ENCODE results near the gene C2orf69. TPM values are rescaled to one million over a fixed set of nuclear protein-coding genes. Genes with fewer than 3 reads are reported as not detected.
A peak's percentile ranks its signal among the peaks of the same experiment; 100 is the strongest.
"Not testable (repeated sequence)": the region's sequence is repeated elsewhere in the genome, so short reads cannot be mapped to it uniquely, and the experiment has no call there.

The C2orf69 gene
- total RNA-seq, 2 experiments from 2014 or later: 14.2 to 16.5 TPM

DNA sequence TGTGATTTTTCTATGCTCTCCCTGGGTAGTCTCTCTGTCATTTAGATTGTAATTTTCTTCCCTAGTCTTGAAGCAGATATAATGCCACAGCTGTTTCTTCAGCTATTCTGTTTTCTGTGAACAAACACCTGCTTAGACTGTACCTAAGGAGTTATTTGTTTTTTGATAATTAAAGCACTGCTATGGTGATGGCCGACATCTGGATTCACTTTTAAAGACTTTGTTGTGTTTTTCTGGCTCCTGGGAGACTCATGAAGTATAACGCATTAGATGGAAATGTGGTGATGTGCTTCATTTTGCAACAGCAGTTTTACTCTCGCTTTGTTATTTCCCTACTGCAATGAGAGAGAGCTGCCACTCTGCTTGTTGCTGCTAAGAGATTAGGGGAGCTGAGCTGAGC is 15.7 kb upstream of the C2orf69 start:
- no peak overlapping the region for H3K4me3 Mint-ChIP-seq
- POLR2A ChIA-PET: no interaction called here
- peaks cover 22% of the 10 kb centered on the region for H3K27me3 Mint-ChIP-seq (ENCODE audit: low read depth)
- DNase-seq (no peak), ATAC-seq (no peak)
- no peak overlapping the region for H3K27ac Mint-ChIP-seq
- H3K4me1 Mint-ChIP-seq (ENCODE audit: low read depth): no peaks in the 10 kb centered on the region
- no peaks in the 10 kb centered on the region for H3K9me3 Mint-ChIP-seq (ENCODE audit: insufficient read depth)
- CTCF ChIA-PET: no interaction called here
- no peaks in the 10 kb centered on the region for H3K36me3 Mint-ChIP-seq (ENCODE audit: low read depth)

- ATAC-seq (no peak), DNase-seq (no peak)
- Mint-ChIP-seq H3K9me3 (ENCODE audit: insufficient read depth) (no peaks in the 10 kb centered on the region), H3K36me3 (ENCODE audit: low read depth) (no peaks in the 10 kb centered on the region), H3K4me3 (no peak overlapping the region), H3K27me3 (ENCODE audit: low read depth) (peaks cover 24% of the 10 kb centered on the region), H3K4me1 (ENCODE audit: low read depth) (no peaks in the 10 kb centered on the region), H3K27ac (no peak overlapping the region)
- CTCF ChIA-PET: no interaction called here
- POLR2A ChIA-PET: no interaction called here
These were observed 14.5 kb upstream of the C2orf69 start for GRCh38 chr2:199896617-199897016.

GRCh38 chr2:199901942-199902341 is 9.2 kb upstream of the C2orf69 start:
- Mint-ChIP-seq H3K27ac (no peak overlapping the region), H3K27me3 (ENCODE audit: low read depth) (peaks cover 42% of the 10 kb centered on the region), H3K4me1 (ENCODE audit: low read depth) (no peaks in the 10 kb centered on the region), H3K4me3 (no peak overlapping the region), H3K36me3 (ENCODE audit: low read depth) (no peaks in the 10 kb centered on the region), H3K9me3 (ENCODE audit: insufficient read depth) (no peaks in the 10 kb centered on the region)
- ChIA-PET CTCF (interaction anchor here (0.7 kb wide), 1 partner anchor 78 kb away, joined by 3 read pairs; no protein-coding TSS in a partner anchor), POLR2A (no interaction called here)
- DNase-seq (no peak), ATAC-seq (no peak)

GRCh38 chr2:199902486-199903110 is 8.5 kb upstream of the C2orf69 start:
- ATAC-seq (no peak), DNase-seq (no peak)
- Mint-ChIP-seq H3K4me1 (ENCODE audit: low read depth) (no peaks in the 10 kb centered on the region), H3K9me3 (ENCODE audit: insufficient read depth) (no peaks in the 10 kb centered on the region), H3K4me3 (no peak overlapping the region), H3K27me3 (ENCODE audit: low read depth) (peaks cover 43% of the 10 kb centered on the region), H3K27ac (no peak overlapping the region), H3K36me3 (ENCODE audit: low read depth) (no peaks in the 10 kb centered on the region)
- ChIA-PET POLR2A (no interaction called here), CTCF (interaction anchor here (0.7 kb wide), 1 partner anchor 78 kb away, joined by 3 read pairs; no protein-coding TSS in a partner anchor)

DNA sequence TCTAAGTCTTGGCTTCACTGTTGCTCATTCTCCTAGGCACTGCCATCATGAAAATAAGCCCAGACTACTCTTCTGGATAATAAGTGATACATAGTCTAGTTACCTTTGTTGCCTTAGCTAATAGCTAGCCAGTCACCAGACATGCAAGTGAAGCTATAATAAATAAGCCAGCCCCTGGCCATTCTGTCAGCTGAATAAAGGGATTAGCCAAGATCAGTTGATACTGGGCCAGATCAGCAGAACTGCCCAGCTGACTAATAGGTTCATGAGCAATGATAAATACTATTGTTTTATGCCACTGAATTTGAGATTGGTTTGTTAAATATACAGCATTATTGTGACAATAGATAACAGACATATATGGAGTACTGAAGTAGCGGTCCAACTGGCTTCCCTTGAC is 8.0 kb upstream of the C2orf69 start:
- no peaks in the 10 kb centered on the region for H3K4me1 Mint-ChIP-seq (ENCODE audit: low read depth)
- no peaks in the 10 kb centered on the region for H3K36me3 Mint-ChIP-seq (ENCODE audit: low read depth)
- ATAC-seq (no peak), DNase-seq (no peak)
- ChIA-PET CTCF (interaction anchor here (1.5 kb wide), 1 partner anchor 580 kb away, joined by 4 read pairs; no protein-coding TSS in a partner anchor), POLR2A (no interaction called here)
- no peak overlapping the region for H3K4me3 Mint-ChIP-seq
- H3K27me3 Mint-ChIP-seq (ENCODE audit: low read depth): peaks cover 44% of the 10 kb centered on the region
- no peaks in the 10 kb centered on the region for H3K9me3 Mint-ChIP-seq (ENCODE audit: insufficient read depth)
- H3K27ac Mint-ChIP-seq: no peak overlapping the region

DNA sequence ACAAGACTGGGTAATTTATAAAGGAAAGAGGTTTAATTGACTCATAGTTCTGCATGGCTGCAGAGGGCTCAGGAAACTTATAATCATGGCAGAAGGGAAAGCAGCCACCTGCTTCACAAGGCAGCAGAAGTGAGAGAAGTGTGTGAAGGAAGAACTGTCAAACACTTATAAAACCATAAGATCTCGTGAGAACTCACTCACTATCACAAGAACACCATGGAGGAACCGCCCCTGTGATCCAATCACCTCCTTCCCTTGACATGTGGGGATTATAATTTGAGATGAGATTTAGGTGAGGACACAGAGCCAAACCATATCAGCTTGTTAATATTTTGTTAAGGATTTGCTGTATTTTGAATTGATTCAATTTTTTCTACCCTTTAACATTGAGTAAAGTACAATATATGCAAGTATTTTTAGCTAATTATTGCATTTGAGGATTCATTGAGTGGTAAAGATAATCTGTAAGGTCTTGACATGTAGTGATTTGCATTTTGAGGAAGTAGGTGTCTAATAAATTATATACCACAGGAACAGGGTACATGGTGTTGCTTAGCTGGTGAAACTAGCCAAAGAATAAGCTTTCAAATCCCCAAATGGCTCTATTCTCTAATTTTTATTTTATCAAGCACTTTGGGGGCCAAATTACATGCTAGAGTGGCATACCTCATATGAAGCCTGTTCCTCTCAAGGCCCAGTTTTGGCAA is 3.9 kb upstream of the C2orf69 start:
- H3K4me3 Mint-ChIP-seq: no peak overlapping the region
- no peak overlapping the region for H3K27ac Mint-ChIP-seq
- CTCF ChIA-PET: interaction anchor here (1.6 kb wide), 1 partner anchor 16 kb away, joined by 5 read pairs; no protein-coding TSS in a partner anchor

DNA sequence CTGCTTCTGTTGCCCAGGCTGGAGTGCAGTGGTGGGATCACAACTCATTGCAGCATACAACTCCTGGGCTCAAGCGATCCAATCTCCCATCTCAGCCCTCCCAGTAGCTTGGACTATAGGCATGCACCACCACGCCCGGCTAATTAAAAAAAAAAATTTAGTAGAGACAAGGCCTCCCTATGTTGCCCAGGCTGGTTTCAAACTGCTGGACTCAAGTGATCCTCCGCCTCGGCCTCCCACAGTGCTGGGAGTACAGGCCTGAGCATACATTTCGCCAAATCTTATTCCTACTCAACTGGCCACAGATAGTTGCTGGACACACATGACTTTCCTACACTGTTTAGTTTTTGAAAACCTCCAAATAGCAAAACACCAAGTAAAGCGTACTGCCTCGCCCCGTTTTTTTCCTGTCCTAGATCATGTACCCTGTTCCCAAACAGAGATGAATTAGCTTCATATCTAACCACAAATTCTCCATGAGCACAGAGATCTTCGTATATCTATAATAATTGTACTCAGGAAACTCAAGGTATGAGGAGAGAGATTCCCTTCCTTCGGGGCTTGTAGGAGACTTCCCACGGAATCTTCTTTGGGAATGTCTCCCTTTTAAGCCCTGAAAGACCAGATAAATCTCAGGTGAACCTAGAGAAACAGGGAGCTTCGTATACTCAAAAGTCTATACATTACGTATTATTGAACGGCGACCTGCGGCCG is 598 bp upstream of the C2orf69 start:
- peak overlapping the region; percentile 96 for H3K4me3 Mint-ChIP-seq
- H3K27ac Mint-ChIP-seq: peak overlapping the region; percentile 95
- POLR2A ChIA-PET: interaction anchor here (0.9 kb wide), 1 partner anchor 58 kb away, joined by 3 read pairs; no protein-coding TSS in a partner anchor
- DNase-seq: no peak
- H3K36me3 Mint-ChIP-seq (ENCODE audit: low read depth): peaks cover 16% of the 10 kb centered on the region
- CTCF ChIA-PET: interaction anchor here (1.1 to 1.3 kb wide), 2 partner anchors 20 to 206 kb away, joined by 3 to 4 read pairs; no protein-coding TSS in a partner anchor
- no peaks in the 10 kb centered on the region for H3K9me3 Mint-ChIP-seq (ENCODE audit: insufficient read depth)
- H3K27me3 Mint-ChIP-seq (ENCODE audit: low read depth): peaks cover 15% of the 10 kb centered on the region
- peaks cover 26% of the 10 kb centered on the region for H3K4me1 Mint-ChIP-seq (ENCODE audit: low read depth)
- ATAC-seq: no peak

More for the DNA sequence above, 3.9 kb upstream of the C2orf69 start:
- Mint-ChIP-seq H3K27me3 (ENCODE audit: low read depth) (peaks cover 30% of the 10 kb centered on the region), H3K36me3 (ENCODE audit: low read depth) (peaks cover 3% of the 10 kb centered on the region), H3K9me3 (ENCODE audit: insufficient read depth) (no peaks in the 10 kb centered on the region), H3K4me1 (ENCODE audit: low read depth) (peaks cover 9% of the 10 kb centered on the region)
- ATAC-seq: no peak
- DNase-seq: no peak
- POLR2A ChIA-PET: no interaction called here

DNA sequence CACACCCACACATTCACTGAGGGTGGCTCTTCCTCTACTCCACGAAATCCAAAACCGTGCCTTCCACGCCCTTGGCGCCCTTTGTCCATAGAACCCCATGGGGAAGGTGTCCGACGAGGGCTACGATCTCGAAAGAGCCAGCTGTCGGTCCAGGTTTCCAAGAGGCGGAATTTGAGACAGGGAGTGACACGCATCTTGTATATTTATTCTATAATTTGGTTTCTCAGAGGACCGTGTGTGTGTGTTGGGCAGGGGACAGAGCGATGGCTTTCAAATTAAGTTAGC is 726 bp downstream of the C2orf69 start:
- Mint-ChIP-seq H3K36me3 (ENCODE audit: low read depth) (peaks cover 29% of the 10 kb centered on the region), H3K9me3 (ENCODE audit: insufficient read depth) (peaks cover 10% of the 10 kb centered on the region), H3K4me1 (ENCODE audit: low read depth) (peaks cover 26% of the 10 kb centered on the region), H3K27me3 (ENCODE audit: low read depth) (peaks cover 6% of the 10 kb centered on the region), H3K27ac (peak overlapping the region; percentile 95), H3K4me3 (peak overlapping the region; percentile 96)
- ATAC-seq (peak; percentile 4), DNase-seq (no peak)
- ChIA-PET POLR2A (interaction anchor here (1.1 kb wide), 1 partner anchor 43 kb away, joined by 4 read pairs; no protein-coding TSS in a partner anchor), CTCF (interaction anchor here (1.0 to 1.5 kb wide), 2 partner anchors 29 to 35 kb away, joined by 3 to 5 read pairs; no protein-coding TSS in a partner anchor)

GRCh38 chr2:199912553-199913114 is 1.5 kb downstream of the C2orf69 start:
- not testable (repeated sequence) for DNase-seq; ATAC-seq; H3K27me3 Mint-ChIP-seq (ENCODE audit: low read depth); H3K27ac Mint-ChIP-seq
- ChIA-PET CTCF (interaction anchor here (0.8 to 1.5 kb wide), 3 partner anchors 28 to 208 kb away, joined by 3 to 5 read pairs (median 3); no protein-coding TSS in a partner anchor), POLR2A (interaction anchor here (1.1 kb wide), 1 partner anchor 42 kb away, joined by 4 read pairs; no protein-coding TSS in a partner anchor)
- H3K9me3 Mint-ChIP-seq (ENCODE audit: insufficient read depth): peaks cover 11% of the 10 kb centered on the region
- H3K4me1 Mint-ChIP-seq (ENCODE audit: low read depth): peaks cover 26% of the 10 kb centered on the region
- H3K36me3 Mint-ChIP-seq (ENCODE audit: low read depth): peaks cover 37% of the 10 kb centered on the region
- peak overlapping the region; percentile 96 for H3K4me3 Mint-ChIP-seq

DNA sequence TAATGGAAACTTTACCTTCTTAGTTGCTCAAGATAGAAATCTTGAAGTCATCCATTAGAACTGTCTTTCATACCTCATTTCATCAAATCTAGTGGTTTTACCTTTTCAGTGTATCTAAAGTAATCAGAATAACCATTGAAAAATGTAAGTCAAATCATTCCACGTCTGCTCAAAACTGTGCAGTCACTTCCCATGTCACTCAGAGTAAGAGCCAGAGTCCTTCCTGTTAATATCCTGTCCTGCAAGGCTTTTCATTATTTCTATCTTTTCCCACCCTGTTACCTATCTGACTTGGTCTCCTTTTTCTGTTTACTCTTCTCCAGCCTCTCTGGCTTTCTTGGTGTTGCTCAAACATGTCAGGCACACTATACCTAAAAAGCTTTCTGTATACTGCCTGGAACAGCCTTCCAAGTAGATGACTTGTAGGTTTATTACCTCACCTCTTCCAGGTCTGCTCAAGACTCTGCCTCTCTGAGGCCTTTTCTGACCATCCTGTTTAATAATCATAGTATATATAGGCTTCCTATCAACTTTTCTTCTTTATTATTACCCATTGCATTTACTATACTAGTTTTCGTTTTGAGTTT is 3.4 kb downstream of the C2orf69 start:
- Mint-ChIP-seq H3K9me3 (ENCODE audit: insufficient read depth) (peaks cover 11% of the 10 kb centered on the region), H3K27me3 (ENCODE audit: low read depth) (no peaks in the 10 kb centered on the region), H3K36me3 (ENCODE audit: low read depth) (peaks cover 50% of the 10 kb centered on the region), H3K4me3 (peak overlapping the region; percentile 3), H3K27ac (no peak overlapping the region), H3K4me1 (ENCODE audit: low read depth) (peaks cover 26% of the 10 kb centered on the region)
- ATAC-seq: no peak
- POLR2A ChIA-PET: no interaction called here
- DNase-seq: no peak
- CTCF ChIA-PET: no interaction called here

- POLR2A ChIA-PET: no interaction called here
These were observed 5.9 kb downstream of the C2orf69 start for GRCh38 chr2:199916980-199917379.

More at GRCh38 chr2:199916980-199917379, 5.9 kb downstream of the C2orf69 start:
- peaks cover 54% of the 10 kb centered on the region for H3K36me3 Mint-ChIP-seq (ENCODE audit: low read depth)
- no peak overlapping the region for H3K4me3 Mint-ChIP-seq
- peaks cover 11% of the 10 kb centered on the region for H3K9me3 Mint-ChIP-seq (ENCODE audit: insufficient read depth)
- DNase-seq: no peak
- H3K4me1 Mint-ChIP-seq (ENCODE audit: low read depth): peaks cover 17% of the 10 kb centered on the region
- H3K27ac Mint-ChIP-seq: no peak overlapping the region
- CTCF ChIA-PET: no interaction called here
- H3K27me3 Mint-ChIP-seq (ENCODE audit: low read depth): no peaks in the 10 kb centered on the region
- no peak for ATAC-seq
